K562 (cell line): ENCODE measurements around the gene SEC24A. TPM values are rescaled to one million over a fixed set of nuclear protein-coding genes. Genes with fewer than 3 reads are reported as not detected.
A peak's percentile ranks its signal among the peaks of the same experiment; 100 is the strongest.

Experiments used
- ARNT ChIP-seq, 2 experiments: fragments of 450-650 bp; IDR thresholded peaks; 2 replicates each; pipeline ENCODE4 v1.6.1; 2016; ENCODE audit warnings: mild to moderate bottlenecking in 1 of 2
- CHD1 ChIP-seq: fragments of 200-600 bp; sonication (generic); IDR thresholded peaks from one replicate; pipeline ENCODE4 v1.6.1; 2012; ENCODE audit warnings: mild to moderate bottlenecking, moderate library complexity, low read length, inconsistent platforms
- CREB1 ChIP-seq, 2 experiments: sonication (generic) in 1 of 2; formaldehyde crosslinking in 1 of 2; IDR thresholded peaks; 2 replicates each; pipeline versions ENCODE4 v1.6.1 to v1.8.0; 2012 to 2022; ENCODE audit warnings: inconsistent platforms in 1 of 2, mild to moderate bottlenecking in 1 of 2, missing genetic modification reagents in 1 of 2, moderate library complexity in 1 of 2
- ESRRA ChIP-seq: fragments of 450-650 bp; IDR thresholded peaks from 2 replicates; pipeline ENCODE4 v1.6.1; 2014; ENCODE audit warnings: low read depth, mild to moderate bottlenecking, moderate library complexity, borderline replicate concordance
- EWSR1 ChIP-seq: fragments of 450-650 bp; IDR thresholded peaks from 2 replicates; pipeline ENCODE4 v1.6.1; 2018; ENCODE audit warnings: borderline replicate concordance, mild to moderate bottlenecking, low read depth, moderate library complexity; ENCODE audit not compliant: partially characterized antibody
- GTF2B ChIP-seq: IDR thresholded peaks from 2 replicates; pipeline ENCODE4 v1.6.1; 2011; ENCODE audit not compliant: insufficient read length; ENCODE audit errors: extremely low read depth
- MAFF ChIP-seq: IDR thresholded peaks from 2 replicates; pipeline ENCODE4 v1.6.1; 2012; ENCODE audit warnings: low read length, improper control_type of control experiment
- PCBP1 ChIP-seq: fragments of 200-400 bp; formaldehyde crosslinking; IDR thresholded peaks from 2 replicates; pipeline ENCODE4 v1.6.1; 2018; ENCODE audit warnings: mild to moderate bottlenecking, low read depth, low read length; ENCODE audit not compliant: poor library complexity, severe bottlenecking
- PML ChIP-seq: IDR thresholded peaks from 2 replicates; pipeline ENCODE4 v1.6.1; 2012; ENCODE audit warnings: low read length, inconsistent platforms
- PTBP1 ChIP-seq: fragments of 200-400 bp; formaldehyde crosslinking; IDR thresholded peaks from 2 replicates; pipeline ENCODE4 v1.6.1; 2017; ENCODE audit warnings: low read depth, low read length
- SIX5 ChIP-seq, 2 experiments: IDR thresholded peaks; 2 replicates each; pipeline ENCODE4 v1.6.1; 2011; ENCODE audit warnings: low read length in 2 of 2, borderline replicate concordance in 1 of 2, low read depth in 1 of 2, mild to moderate bottlenecking in 1 of 2, moderate library complexity in 1 of 2; ENCODE audit not compliant: insufficient read depth in 1 of 2
- SNAPC5 ChIP-seq: fragments of 250-450 bp; sonication (Bioruptor Pico); IDR thresholded peaks from 2 replicates; pipeline ENCODE4 v1.8.0; 2021; ENCODE audit warnings: moderate library complexity, mild to moderate bottlenecking, inconsistent platforms
- TRIM24 ChIP-seq, 2 experiments: fragments of 450-650 bp; IDR thresholded peaks; 2 replicates each; pipeline ENCODE4 v1.6.1; 2016
- ZNF175 ChIP-seq: fragments of 200-800 bp; sonication (Bioruptor generic); IDR thresholded peaks from 2 replicates; pipeline ENCODE4 v1.6.1; 2016; ENCODE audit warnings: low read depth, mild to moderate bottlenecking, missing genetic modification characterization, missing compliant biosample characterization
- polyA plus RNA-seq, 8 experiments: library from polyadenylated mRNA; depleted of rRNA in 4 of 8; stranded (reverse) in 5 of 8; unstranded in 3 of 8; fragments of >200 nt; fragmentation: Nextera tagmentation in 2 of 8; fragmentation: Illumina TruSeq in 1 of 8; extraction: Ambion mirVana in 2 of 8; extraction: Trizol in 1 of 8; gene quantifications; 2 replicates each; pipeline versions ENCODE4 v1.2.1 to v1.2.3, GENCODE V29; 2011 to 2014; ENCODE audit warnings: inconsistent platforms in 1 of 8, missing spikeins in 1 of 8
- total RNA-seq, 7 experiments: library from RNA; depleted of rRNA in 6 of 7; stranded (reverse); fragments of >200 nt in 6 of 7; fragmentation: Illumina TruSeq in 2 of 7; extraction: Trizol in 2 of 7; gene quantifications; 2 replicates each; pipeline versions ENCODE4 v1.2.1 to v1.2.3, GENCODE V29; 2011 to 2021; ENCODE audit warnings: low replicate concordance in 1 of 7
- TF ChIP-seq, protein P1 (sequence below), 2 experiments: fragments of 150-350 bp in 1 of 2; IDR thresholded peaks; 2 replicates each; pipeline ENCODE4 v1.6.1; 2012 to 2016; ENCODE audit warnings: low read depth in 2 of 2, low read length in 2 of 2, mild to moderate bottlenecking in 1 of 2, moderate library complexity in 1 of 2
- TF ChIP-seq, protein P2 (sequence below): sonication (generic); formaldehyde crosslinking; IDR thresholded peaks from 2 replicates; pipeline ENCODE4 v1.8.1; 2022; ENCODE audit warnings: missing genetic modification reagents
- TF ChIP-seq, protein P3 (sequence below): fragments of 450-650 bp; IDR thresholded peaks from one replicate; pipeline ENCODE4 v1.6.1; 2018; ENCODE audit warnings: mild to moderate bottlenecking, moderate library complexity; ENCODE audit not compliant: partially characterized antibody

The SEC24A gene
- total and polyA plus RNA-seq, 9 of the 15 experiments (the other 6 are each of a cell fraction or from before 2014, with no cell fraction given), result 7.9 to 36.5 (median 17.5) TPM

GRCh38 chr5:134738133-134738962, 89.8 kb downstream of the SEC24A start, which contains the start of gene CAMLG (continued):
- TF ChIP-seq, protein P1, sequence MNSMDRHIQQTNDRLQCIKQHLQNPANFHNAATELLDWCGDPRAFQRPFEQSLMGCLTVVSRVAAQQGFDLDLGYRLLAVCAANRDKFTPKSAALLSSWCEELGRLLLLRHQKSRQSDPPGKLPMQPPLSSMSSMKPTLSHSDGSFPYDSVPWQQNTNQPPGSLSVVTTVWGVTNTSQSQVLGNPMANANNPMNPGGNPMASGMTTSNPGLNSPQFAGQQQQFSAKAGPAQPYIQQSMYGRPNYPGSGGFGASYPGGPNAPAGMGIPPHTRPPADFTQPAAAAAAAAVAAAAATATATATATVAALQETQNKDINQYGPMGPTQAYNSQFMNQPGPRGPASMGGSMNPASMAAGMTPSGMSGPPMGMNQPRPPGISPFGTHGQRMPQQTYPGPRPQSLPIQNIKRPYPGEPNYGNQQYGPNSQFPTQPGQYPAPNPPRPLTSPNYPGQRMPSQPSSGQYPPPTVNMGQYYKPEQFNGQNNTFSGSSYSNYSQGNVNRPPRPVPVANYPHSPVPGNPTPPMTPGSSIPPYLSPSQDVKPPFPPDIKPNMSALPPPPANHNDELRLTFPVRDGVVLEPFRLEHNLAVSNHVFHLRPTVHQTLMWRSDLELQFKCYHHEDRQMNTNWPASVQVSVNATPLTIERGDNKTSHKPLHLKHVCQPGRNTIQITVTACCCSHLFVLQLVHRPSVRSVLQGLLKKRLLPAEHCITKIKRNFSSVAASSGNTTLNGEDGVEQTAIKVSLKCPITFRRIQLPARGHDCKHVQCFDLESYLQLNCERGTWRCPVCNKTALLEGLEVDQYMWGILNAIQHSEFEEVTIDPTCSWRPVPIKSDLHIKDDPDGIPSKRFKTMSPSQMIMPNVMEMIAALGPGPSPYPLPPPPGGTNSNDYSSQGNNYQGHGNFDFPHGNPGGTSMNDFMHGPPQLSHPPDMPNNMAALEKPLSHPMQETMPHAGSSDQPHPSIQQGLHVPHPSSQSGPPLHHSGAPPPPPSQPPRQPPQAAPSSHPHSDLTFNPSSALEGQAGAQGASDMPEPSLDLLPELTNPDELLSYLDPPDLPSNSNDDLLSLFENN (IDR thresholded peaks at IDR 0.05; ENCODE audit: low read depth in 2 of 2, low read length in 2 of 2), result no peak
- TF ChIP-seq, protein P2, sequence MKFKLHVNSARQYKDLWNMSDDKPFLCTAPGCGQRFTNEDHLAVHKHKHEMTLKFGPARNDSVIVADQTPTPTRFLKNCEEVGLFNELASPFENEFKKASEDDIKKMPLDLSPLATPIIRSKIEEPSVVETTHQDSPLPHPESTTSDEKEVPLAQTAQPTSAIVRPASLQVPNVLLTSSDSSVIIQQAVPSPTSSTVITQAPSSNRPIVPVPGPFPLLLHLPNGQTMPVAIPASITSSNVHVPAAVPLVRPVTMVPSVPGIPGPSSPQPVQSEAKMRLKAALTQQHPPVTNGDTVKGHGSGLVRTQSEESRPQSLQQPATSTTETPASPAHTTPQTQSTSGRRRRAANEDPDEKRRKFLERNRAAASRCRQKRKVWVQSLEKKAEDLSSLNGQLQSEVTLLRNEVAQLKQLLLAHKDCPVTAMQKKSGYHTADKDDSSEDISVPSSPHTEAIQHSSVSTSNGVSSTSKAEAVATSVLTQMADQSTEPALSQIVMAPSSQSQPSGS, result no peak; the same call in 1 of the 2 replicates
- TF ChIP-seq, protein P3, sequence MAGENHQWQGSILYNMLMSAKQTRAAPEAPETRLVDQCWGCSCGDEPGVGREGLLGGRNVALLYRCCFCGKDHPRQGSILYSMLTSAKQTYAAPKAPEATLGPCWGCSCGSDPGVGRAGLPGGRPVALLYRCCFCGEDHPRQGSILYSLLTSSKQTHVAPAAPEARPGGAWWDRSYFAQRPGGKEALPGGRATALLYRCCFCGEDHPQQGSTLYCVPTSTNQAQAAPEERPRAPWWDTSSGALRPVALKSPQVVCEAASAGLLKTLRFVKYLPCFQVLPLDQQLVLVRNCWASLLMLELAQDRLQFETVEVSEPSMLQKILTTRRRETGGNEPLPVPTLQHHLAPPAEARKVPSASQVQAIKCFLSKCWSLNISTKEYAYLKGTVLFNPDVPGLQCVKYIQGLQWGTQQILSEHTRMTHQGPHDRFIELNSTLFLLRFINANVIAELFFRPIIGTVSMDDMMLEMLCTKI, result no peak
- no peak for TF ChIP-seq CHD1
- no peak for TF ChIP-seq MAFF
- TF ChIP-seq GTF2B, result no peak
- peak; percentile 65; the same call in 1 of the 2 replicates for TF ChIP-seq ZNF175 (CRISPR knock-in tag)
- TF ChIP-seq PCBP1, result peak; percentile 41
- TF ChIP-seq TRIM24 (IDR thresholded peaks at IDR 0.05), result no peak
- no peak for TF ChIP-seq SNAPC5 (CRISPR knock-in tag)
- peak; percentile 82 to 83; a peak in 3 of 4 replicates for TF ChIP-seq SIX5 (IDR thresholded peaks at IDR 0.05; ENCODE audit: borderline replicate concordance in 1 of 2, insufficient read depth in 1 of 2, low read depth in 1 of 2, low read length in 2 of 2)
- TF ChIP-seq PTBP1, result no peak
- no peak for TF ChIP-seq EWSR1
- TF ChIP-seq PML, result peak; percentile 60; the same call in 1 of the 2 replicates
- no peak for TF ChIP-seq ARNT (IDR thresholded peaks at IDR 0.05)
- TF ChIP-seq ESRRA, result peak; percentile 55
- peak; percentile 98 for TF ChIP-seq CREB1 (IDR thresholded peaks at IDR 0.05)
- peak; percentile 98 for TF ChIP-seq CREB1 (CRISPR knock-in tag; IDR thresholded peaks at IDR 0.05)
